Endothelial cell of umbilical vein (primary cell): ENCODE measurements around the gene USP37. TPM values are rescaled to one million over a fixed set of nuclear protein-coding genes. Genes with fewer than 3 reads are reported as not detected.

ENCODE experiments used
- BruUV-seq: library from RNA; stranded (reverse); fragments of 400-500 nt; replicated peaks from 2 replicates; lab custom pipeline; 2021; lab: Mats Ljungman, UMichigan
- CTCF ChIA-PET: fragments of 300-600, 350-600 bp; sonication (Branson Sonifier 250); formaldehyde crosslinking; loops from one replicate; lab custom pipeline; 2021; ENCODE audit warnings: antibody characterized with exemption, inconsistent platforms; lab: Charles Lee
- POLR2A ChIA-PET: fragments of 300-600, 350-600 bp; sonication (Branson Sonifier 250); formaldehyde crosslinking; loops from one replicate; lab custom pipeline; 2021; ENCODE audit warnings: antibody characterized with exemption, inconsistent platforms; lab: Charles Lee
- DNase-seq: peaks from one replicate; pipeline ENCODE4 v3.0.0-alpha.2; 2011; ENCODE audit warnings: low read depth, low spot score
- FAIRE-seq: peaks from 2 replicates; lab custom pipeline; 2011; peaks lifted over from hg19 to GRCh38; lab: Jason Lieb, UNC
- H2AFZ ChIP-seq: 2 replicates; pipeline ENCODE4 v1.6.0; 2012; ENCODE audit warnings: low read depth, low read length, control low read depth, inconsistent platforms
- H3K27ac ChIP-seq: 2 replicates; pipeline ENCODE4 v1.5.1; 2011; ENCODE audit warnings: low read depth, mild to moderate bottlenecking, control low read depth, low read length, moderate library complexity; ENCODE audit not compliant: insufficient read depth
- H3K27me3 ChIP-seq, 2 experiments: 2 replicates each; pipeline versions ENCODE4 v1.6.0 to v1.6.1; 2011; ENCODE audit warnings: low read length in 2 of 2, mixed read lengths in 1 of 2; ENCODE audit not compliant: control insufficient read depth in 2 of 2, insufficient read depth in 2 of 2
- H3K36me3 ChIP-seq, 2 experiments: 2 replicates in 1 of 2; 3 replicates in 1 of 2; pipeline ENCODE4 v1.5.1; 2011; ENCODE audit warnings: low read length in 2 of 2, mild to moderate bottlenecking in 1 of 2, moderate library complexity in 1 of 2; ENCODE audit not compliant: control insufficient read depth in 2 of 2, insufficient read depth in 2 of 2; ENCODE audit errors: extremely low read depth in 1 of 2
- H3K4me1 ChIP-seq: 3 replicates; pipeline ENCODE4 v1.5.1; 2011; ENCODE audit warnings: mild to moderate bottlenecking, low read length; ENCODE audit not compliant: control insufficient read depth, insufficient read depth; ENCODE audit errors: extremely low read depth
- H3K4me2 ChIP-seq: 2 replicates; pipeline ENCODE4 v1.6.1; 2011; ENCODE audit warnings: low read length, control low read depth, mixed read lengths; ENCODE audit not compliant: insufficient read depth
- H3K4me3 ChIP-seq, 3 experiments: fragments of 200-600 bp in 1 of 3; sonication (generic), shearing (Covaris generic) in 1 of 3; replicated peaks in 1 of 3; 2 replicates each; pipeline ENCODE4 v1.5.1; 2011 to 2016; ENCODE audit warnings: control low read depth in 3 of 3, low read length in 3 of 3, mild to moderate bottlenecking in 2 of 3, inconsistent platforms in 1 of 3, low read depth in 1 of 3, moderate library complexity in 1 of 3; ENCODE audit not compliant: insufficient read depth in 1 of 3
- H3K79me2 ChIP-seq: 2 replicates; pipeline ENCODE4 v1.6.0; 2012; ENCODE audit warnings: low read length, inconsistent platforms; ENCODE audit not compliant: control insufficient read depth, insufficient read depth
- H3K9ac ChIP-seq: replicated peaks from 2 replicates; pipeline ENCODE3; 2011; ENCODE audit warnings: low read length, control low read depth; ENCODE audit not compliant: insufficient read depth; ENCODE audit errors: extremely low read depth
- H3K9me1 ChIP-seq: replicated peaks from 3 replicates; pipeline ENCODE4 v1.6.0; 2011; ENCODE audit warnings: mild to moderate bottlenecking, low read length; ENCODE audit not compliant: control insufficient read depth, insufficient read depth; ENCODE audit errors: extremely low read depth
- H3K9me3 ChIP-seq: replicated peaks from 2 replicates; pipeline ENCODE4 v1.5.1; 2012; ENCODE audit warnings: low read length, inconsistent platforms; ENCODE audit not compliant: control insufficient read depth, insufficient read depth
- H4K20me1 ChIP-seq: replicated peaks from 2 replicates; pipeline ENCODE3; 2011; ENCODE audit warnings: mild to moderate bottlenecking, low read length; ENCODE audit not compliant: control insufficient read depth, insufficient read depth; ENCODE audit errors: extremely low read depth
- CTCF ChIP-seq, 2 donors: IDR thresholded peaks; 1 replicate in 1 of 2; 2 replicates in 1 of 2; pipeline ENCODE4 v1.5.1; 2011; ENCODE audit warnings: low read length in 2 of 2, mild to moderate bottlenecking in 2 of 2, moderate library complexity in 2 of 2, control low read depth in 1 of 2, inconsistent platforms in 1 of 2, low read depth in 1 of 2; ENCODE audit not compliant: insufficient read depth in 1 of 2; ENCODE audit errors: extremely low read depth in 1 of 2
- EZH2 ChIP-seq: IDR thresholded peaks from 2 replicates; pipeline ENCODE4 v1.6.1; 2012; ENCODE audit warnings: borderline replicate concordance, low read depth, mild to moderate bottlenecking, moderate library complexity, low read length, inconsistent platforms; ENCODE audit not compliant: severe bottlenecking
- FOS ChIP-seq: IDR thresholded peaks from 2 replicates; pipeline ENCODE4 v1.6.1; 2011; ENCODE audit warnings: mild to moderate bottlenecking, low read length, moderate library complexity, borderline replicate concordance; ENCODE audit not compliant: insufficient read depth
- GATA2 ChIP-seq: IDR thresholded peaks from 2 replicates; pipeline ENCODE4 v1.7.0; 2011; ENCODE audit warnings: low read depth, mild to moderate bottlenecking, moderate library complexity, mixed read lengths, low read length; ENCODE audit not compliant: insufficient read length, insufficient read depth
- JUN ChIP-seq: IDR thresholded peaks from 2 replicates; pipeline ENCODE4 v1.6.1; 2011; ENCODE audit warnings: borderline replicate concordance, low read depth; ENCODE audit not compliant: insufficient read length, insufficient read depth
- MAX ChIP-seq: IDR thresholded peaks from 2 replicates; pipeline ENCODE4 v1.6.1; 2011; ENCODE audit not compliant: insufficient read depth, insufficient read length
- MYC ChIP-seq: IDR thresholded peaks from one replicate; pipeline ENCODE4 v1.6.1; 2011; ENCODE audit warnings: mild to moderate bottlenecking, low read depth, low read length
- POLR2A ChIP-seq: IDR thresholded peaks from 2 replicates; pipeline ENCODE4 v1.6.1; 2012; ENCODE audit warnings: low read depth, mild to moderate bottlenecking, control low read depth, low read length
- POLR2AphosphoS5 ChIP-seq: IDR thresholded peaks from 2 replicates; pipeline ENCODE4 v1.6.1; 2012; ENCODE audit warnings: low read depth, mild to moderate bottlenecking, control low read depth, low read length, moderate library complexity; ENCODE audit not compliant: insufficient read depth
- dilution Hi-C: fragments of 300-500 bp; cut with MboI; formaldehyde crosslinking; loops from one replicate; pipeline ENCODE4 v1.15.0; 2019; ENCODE audit warnings: low sequenced_read_pairs; ENCODE audit not compliant: extremely low pct_ligation_motif_present
- intact Hi-C: fragments of 100-400 bp; cut with micrococcal nuclease; formaldehyde crosslinking; loops from one replicate; pipeline ENCODE4 v1.10.0; 2022
- polyA plus RNA-seq, 4 experiments: library from polyadenylated mRNA; depleted of rRNA in 3 of 4; stranded (reverse) in 3 of 4; unstranded in 1 of 4; fragments of >200 nt; gene quantifications; 2 replicates each; pipeline versions ENCODE4 v1.2.1 to v1.2.3, GENCODE V29; 2011 to 2012; ENCODE audit warnings: missing spikeins in 1 of 4
- total RNA-seq: library from RNA; stranded (reverse); gene quantifications from 2 replicates; pipeline ENCODE4 v1.2.3, GENCODE V29; 2021

Gene USP37
- total and polyA plus RNA-seq, 2 donors (not counting 3 experiments of a cell fraction or from before 2014, with no cell fraction given) = 1.9 to 14.4 TPM

GRCh38 chr2:218477247-218477646 lies 90.9 kb downstream of the USP37 start:
- no peak overlapping the region for H3K9ac ChIP-seq
- dilution Hi-C loops = no loop called here
- H3K4me1 ChIP-seq = no peaks in the 10 kb centered on the region
- H3K27me3 ChIP-seq = no peaks in the 10 kb centered on the region
- no peaks in the 10 kb centered on the region for H3K9me3 ChIP-seq
- H4K20me1 ChIP-seq = no peaks in the 10 kb centered on the region
- no peak overlapping the region for H2AFZ ChIP-seq
- CTCF ChIA-PET = no interaction called here
- no TSS peak for BruUV-seq
- DNase-seq (no peak), FAIRE-seq (no peak)
- H3K27ac ChIP-seq = no peak overlapping the region
- no peak overlapping the region for H3K4me3 ChIP-seq
- TF ChIP-seq MYC (no peak), POLR2AphosphoS5 (no peak), GATA2 (no peak), FOS (no peak), EZH2 (no peak), MAX (no peak), POLR2A (no peak), JUN (no peak), CTCF (IDR thresholded peaks at IDR 0.05; ENCODE audit: extremely low read depth in 1 of 2, insufficient read depth in 1 of 2, low read depth in 1 of 2, low read length in 2 of 2) (no peak)
- no peaks in the 10 kb centered on the region for H3K79me2 ChIP-seq
- intact Hi-C loops = no loop called here
- peaks cover 2 to 9% of the 10 kb centered on the region in 2 experiments for H3K36me3 ChIP-seq
- no peaks in the 10 kb centered on the region for H3K9me1 ChIP-seq
- POLR2A ChIA-PET = no interaction called here
- no peak overlapping the region for H3K4me2 ChIP-seq
